NB4 (cell line): Measurements from ENCODE around the gene TCERG1L.

ENCODE experiments used
- MYC ChIP-seq: IDR thresholded peaks from 2 replicates; pipeline ENCODE4 v1.6.1; 2011; ENCODE audit warnings: low read depth, low read length
- POLR2A ChIP-seq: IDR thresholded peaks from 2 replicates; pipeline ENCODE4 v1.6.1; 2011; ENCODE audit warnings: mild to moderate bottlenecking; ENCODE audit not compliant: insufficient read length; ENCODE audit errors: extremely low read depth
- TF ChIP-seq, protein P1 (sequence below): IDR thresholded peaks from one replicate; pipeline ENCODE4 v1.5.1; 2012; ENCODE audit warnings: low read depth, low read length

DNA sequence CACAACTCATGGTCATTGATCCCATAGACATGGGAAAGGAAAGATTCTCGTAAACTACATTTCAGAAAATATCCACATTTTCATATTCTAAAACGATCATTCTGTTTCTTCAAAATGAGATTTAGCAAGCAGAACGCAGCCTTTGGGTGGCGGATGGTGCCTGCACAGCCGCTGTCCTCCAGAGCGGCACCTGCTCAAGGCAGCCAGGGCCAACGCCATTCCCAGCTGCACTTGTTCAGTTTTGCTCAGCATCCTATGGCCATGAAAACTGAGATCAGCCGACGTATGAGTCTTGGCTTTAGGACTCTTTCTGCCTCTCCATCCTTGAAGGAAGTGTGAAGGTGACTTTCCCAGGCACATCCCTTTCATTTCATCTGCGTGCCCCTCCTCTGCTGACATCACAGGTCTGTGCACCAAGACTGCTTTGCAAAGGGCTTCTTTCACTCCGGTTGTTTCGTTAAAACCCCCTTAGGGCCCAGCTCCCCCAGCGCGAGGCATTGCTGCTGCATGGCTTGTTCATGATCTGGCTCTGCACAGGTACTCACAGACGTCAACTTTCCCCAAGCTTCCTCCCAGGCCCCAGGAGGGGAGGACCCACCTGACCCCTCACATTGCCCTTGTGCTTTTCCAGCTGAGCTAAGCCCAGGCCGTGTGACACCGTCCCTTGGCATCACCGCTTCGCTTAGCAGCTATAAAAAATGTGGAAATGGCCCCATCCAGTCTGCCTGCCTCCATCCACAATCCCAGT lies 37.2 kb downstream of the TCERG1L start:
- TF ChIP-seq, protein P1, sequence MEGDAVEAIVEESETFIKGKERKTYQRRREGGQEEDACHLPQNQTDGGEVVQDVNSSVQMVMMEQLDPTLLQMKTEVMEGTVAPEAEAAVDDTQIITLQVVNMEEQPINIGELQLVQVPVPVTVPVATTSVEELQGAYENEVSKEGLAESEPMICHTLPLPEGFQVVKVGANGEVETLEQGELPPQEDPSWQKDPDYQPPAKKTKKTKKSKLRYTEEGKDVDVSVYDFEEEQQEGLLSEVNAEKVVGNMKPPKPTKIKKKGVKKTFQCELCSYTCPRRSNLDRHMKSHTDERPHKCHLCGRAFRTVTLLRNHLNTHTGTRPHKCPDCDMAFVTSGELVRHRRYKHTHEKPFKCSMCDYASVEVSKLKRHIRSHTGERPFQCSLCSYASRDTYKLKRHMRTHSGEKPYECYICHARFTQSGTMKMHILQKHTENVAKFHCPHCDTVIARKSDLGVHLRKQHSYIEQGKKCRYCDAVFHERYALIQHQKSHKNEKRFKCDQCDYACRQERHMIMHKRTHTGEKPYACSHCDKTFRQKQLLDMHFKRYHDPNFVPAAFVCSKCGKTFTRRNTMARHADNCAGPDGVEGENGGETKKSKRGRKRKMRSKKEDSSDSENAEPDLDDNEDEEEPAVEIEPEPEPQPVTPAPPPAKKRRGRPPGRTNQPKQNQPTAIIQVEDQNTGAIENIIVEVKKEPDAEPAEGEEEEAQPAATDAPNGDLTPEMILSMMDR: no peak
- no peak for TF ChIP-seq POLR2A
- no peak for TF ChIP-seq MYC
